ENCODE data around the gene TRAPPC2L. TPM values are rescaled to one million over a fixed set of nuclear protein-coding genes. Genes with fewer than 3 reads are reported as not detected.
A peak's percentile ranks its signal among the peaks of the same experiment; 100 is the strongest.

The TRAPPC2L gene
- total RNA-seq, 6 experiments from 2014 or later: 58.0 to 75.9 (median 65.6) TPM

- Mint-ChIP-seq H3K27me3 (ENCODE audit: insufficient read depth) (peaks cover 3% of the 10 kb centered on the region), H3K27ac (peak overlapping the region; percentile 82), H3K9me3 (no peaks in the 10 kb centered on the region), H3K36me3 (ENCODE audit: low read depth) (peaks cover 7% of the 10 kb centered on the region), H3K4me1 (ENCODE audit: low read depth) (peaks cover 21% of the 10 kb centered on the region), H3K4me3 (peak overlapping the region; percentile 99)
- DNase-seq: peak; percentile 69
- peak; percentile 80 for TF ChIP-seq CTCF (IDR thresholded peaks at IDR 0.05)
These were observed 907 bp downstream of the TRAPPC2L start for GRCh38 chr16:88857728-88858339.

- no peak overlapping the region for H3K27ac Mint-ChIP-seq
- DNase-seq: no peak
- H3K36me3 Mint-ChIP-seq (ENCODE audit: low read depth): peaks cover 7% of the 10 kb centered on the region
- no peak overlapping the region for H3K4me3 Mint-ChIP-seq
- no peak for TF ChIP-seq CTCF (IDR thresholded peaks at IDR 0.05)
- peaks cover 21% of the 10 kb centered on the region for H3K4me1 Mint-ChIP-seq (ENCODE audit: low read depth)
- H3K9me3 Mint-ChIP-seq: no peaks in the 10 kb centered on the region
- H3K27me3 Mint-ChIP-seq (ENCODE audit: insufficient read depth): peaks cover 3% of the 10 kb centered on the region
These were observed 2.6 kb downstream of the TRAPPC2L start for GRCh38 chr16:88859381-88860091.

GRCh38 chr16:88861359-88861758, 4.4 kb downstream of the TRAPPC2L start:
- peaks cover 3% of the 10 kb centered on the region for H3K27me3 Mint-ChIP-seq (ENCODE audit: insufficient read depth)
- H3K4me1 Mint-ChIP-seq (ENCODE audit: low read depth): peaks cover 11% of the 10 kb centered on the region
- no peak overlapping the region for H3K27ac Mint-ChIP-seq
- DNase-seq: no peak
- no peak overlapping the region for H3K4me3 Mint-ChIP-seq
- H3K9me3 Mint-ChIP-seq: no peaks in the 10 kb centered on the region
- no peak for TF ChIP-seq CTCF (IDR thresholded peaks at IDR 0.05)
- H3K36me3 Mint-ChIP-seq (ENCODE audit: low read depth): peaks cover 7% of the 10 kb centered on the region

- Mint-ChIP-seq H3K4me3 (no peak overlapping the region), H3K9me3 (no peaks in the 10 kb centered on the region), H3K27me3 (ENCODE audit: insufficient read depth) (peaks cover 3% of the 10 kb centered on the region), H3K36me3 (ENCODE audit: low read depth) (peaks cover 1% of the 10 kb centered on the region), H3K27ac (no peak overlapping the region), H3K4me1 (ENCODE audit: low read depth) (peaks cover 8% of the 10 kb centered on the region)
- no peak for TF ChIP-seq CTCF (IDR thresholded peaks at IDR 0.05)
- DNase-seq: no peak
These were observed 6.0 kb downstream of the TRAPPC2L start for GRCh38 chr16:88862968-88863367.

- H3K4me1 Mint-ChIP-seq (ENCODE audit: low read depth): peaks cover 3% of the 10 kb centered on the region
- no peak overlapping the region for H3K4me3 Mint-ChIP-seq
- no peaks in the 10 kb centered on the region for H3K9me3 Mint-ChIP-seq
- no peaks in the 10 kb centered on the region for H3K36me3 Mint-ChIP-seq (ENCODE audit: low read depth)
- peaks cover 3% of the 10 kb centered on the region for H3K27me3 Mint-ChIP-seq (ENCODE audit: insufficient read depth)
- TF ChIP-seq CTCF (IDR thresholded peaks at IDR 0.05): no peak
- no peak for DNase-seq
- no peak overlapping the region for H3K27ac Mint-ChIP-seq
These were observed 6.5 kb downstream of the TRAPPC2L start for GRCh38 chr16:88863426-88863825.
